Muscle of leg (tissue), 11 donors: ENCODE results near the gene GRK1. TPM values are rescaled to one million over a fixed set of nuclear protein-coding genes. Genes with fewer than 3 reads are reported as not detected.

ENCODE experiments used
- DNase-seq: peaks from one replicate; pipeline ENCODE4 v3.0.0; 2013
- H3K27ac ChIP-seq: one replicate; pipeline ENCODE4 v1.5.1; 2013; ENCODE audit warnings: mild to moderate bottlenecking, low read length, control low read depth
- H3K27me3 ChIP-seq: one replicate; pipeline ENCODE4 v1.6.1; 2013; ENCODE audit warnings: low read length; ENCODE audit not compliant: control insufficient read depth, insufficient read depth
- H3K36me3 ChIP-seq: one replicate; pipeline ENCODE4 v1.6.1; 2013; ENCODE audit warnings: low read length; ENCODE audit not compliant: control insufficient read depth, insufficient read depth
- H3K4me1 ChIP-seq: one replicate; pipeline ENCODE4 v1.6.1; 2013; ENCODE audit warnings: low read length; ENCODE audit not compliant: control insufficient read depth, insufficient read depth
- H3K4me3 ChIP-seq: one replicate; pipeline ENCODE4 v1.5.1; 2013; ENCODE audit warnings: low read length, control low read depth
- H3K9me3 ChIP-seq: replicated peaks from 2 replicates; pipeline ENCODE4 v1.6.1; 2013; ENCODE audit warnings: low read depth, low read length; ENCODE audit not compliant: control insufficient read depth
- WGBS: methylation state at CpG from one replicate; pipeline ENCODE4 v1.1.5; 2013; ENCODE audit warnings: missing lambda C conversion rate; ENCODE audit not compliant: insufficient coverage; 5-methylcytosine and 5-hydroxymethylcytosine counted together
- polyA plus RNA-seq, 8 donors: library from polyadenylated mRNA; unstranded; fragments of 120-200 nt; gene quantifications; one replicate each; pipeline versions ENCODE4 v1.2.1 to v1.2.3, GENCODE V29; 2013; ENCODE audit warnings: inconsistent platforms in 1 of 8, low replicate concordance in 1 of 8; ENCODE audit not compliant: insufficient read length in 8 of 8, insufficient read depth in 1 of 8
- total RNA-seq: library from RNA; stranded (reverse); fragments of 120-200 nt; gene quantifications from one replicate; pipeline ENCODE4 v1.2.4, GENCODE V29; 2013

The GRK1 gene
- total and polyA plus RNA-seq, 9 donors: 0.11 to 0.38 (median 0.22) TPM; not detected in 1

DNA sequence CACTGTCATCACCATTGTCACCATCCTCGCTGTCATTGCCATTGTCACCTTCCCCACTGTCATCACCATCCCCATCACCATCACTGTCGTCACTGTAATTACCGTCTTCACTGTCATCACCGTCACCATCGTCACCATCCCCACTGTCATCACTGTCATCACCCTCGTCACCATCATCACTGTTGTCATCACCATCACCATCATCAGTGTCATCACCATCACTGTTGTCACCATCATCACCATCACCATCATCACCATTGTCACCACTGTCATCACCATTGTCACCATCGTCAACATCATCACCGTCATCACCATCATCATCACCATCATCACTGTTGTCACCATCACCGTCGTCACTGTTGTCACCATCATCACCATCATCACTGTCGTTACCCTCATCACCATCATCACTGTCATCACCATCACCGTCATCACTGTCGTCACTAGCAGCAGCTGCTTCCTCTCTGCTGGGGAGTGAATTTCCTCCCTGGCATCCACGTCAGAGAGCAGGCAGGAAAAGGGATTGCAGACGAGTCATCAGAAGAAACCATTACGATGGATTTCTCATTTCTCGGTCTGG is 119.3 kb downstream of the GRK1 start:
- DNase-seq: no peak
- Histone ChIP-seq H3K27me3 (peaks cover 4% of the 10 kb centered on the region), H3K9me3 (no peaks in the 10 kb centered on the region), H3K4me3 (no peak overlapping the region), H3K4me1 (no peaks in the 10 kb centered on the region), H3K27ac (no peak overlapping the region), H3K36me3 (no peaks in the 10 kb centered on the region)
- 87% methylated on average over 17 of the region's 17 CpGs for WGBS

Other genes with a start within 250 kb of the GRK1 start
- 212 TPM for gene ADPRHL1, start 213.7 kb upstream of the GRK1 start, total RNA-seq
- 100 to 1,000 TPM; 150 to 282 (median 207) TPM for gene ADPRHL1, start 213.7 kb upstream of the GRK1 start, polyA plus RNA-seq
- gene DCUN1D2, start 176.5 kb upstream of the GRK1 start, total RNA-seq: 13.1 TPM
- gene DCUN1D2, start 176.5 kb upstream of the GRK1 start, polyA plus RNA-seq: 10 to 100 TPM; 11.3 to 17.6 (median 14.8) TPM
- 29.7 TPM for gene TFDP1, start 82.5 kb upstream of the GRK1 start, total RNA-seq
- 10 to 100 TPM; 51.3 to 73.9 (median 59.5) TPM for gene TFDP1, start 82.5 kb upstream of the GRK1 start, polyA plus RNA-seq
- not detected for gene ATP4B, start 9.0 kb upstream of the GRK1 start, total RNA-seq
- under 1 TPM in 3 of 8 donors, not detected in 5; 0.07 to 0.69 (median 0.08) TPM for gene ATP4B, start 9.0 kb upstream of the GRK1 start, polyA plus RNA-seq
- gene TMEM255B, start 92.0 kb downstream of the GRK1 start, total RNA-seq: 1.9 TPM
- gene TMEM255B, start 92.0 kb downstream of the GRK1 start, polyA plus RNA-seq: 1 to 10 TPM; 5.1 to 9.2 (median 6.5) TPM
- gene GAS6, start 196.9 kb downstream of the GRK1 start, total RNA-seq: 42.1 TPM
- gene GAS6, start 196.9 kb downstream of the GRK1 start, polyA plus RNA-seq: 10 to 100 TPM; 35.7 to 53.9 (median 43.4) TPM